Adrenal gland (tissue), 5 donors: ENCODE data around the gene PCNT.

Experiments
- POLR2A ChIP-seq, 2 donors: fragments of 450-650 bp; IDR thresholded peaks; one replicate each; pipeline ENCODE4 v1.6.1; 2017; ENCODE audit warnings: antibody characterized with exemption in 2 of 2, mild to moderate bottlenecking in 2 of 2, moderate library complexity in 1 of 2
- TF ChIP-seq, protein P1 (sequence below), 6 experiments: fragments of 450-650 bp in 4 of 6; fragments of 200-600 bp in 2 of 6; sonication (generic) in 1 of 6; IDR thresholded peaks; 1 replicate in 5 of 6; 2 replicates in 1 of 6; pipeline versions ENCODE4 v1.5.1 to v1.8.0; 2016 to 2021; ENCODE audit warnings: antibody characterized with exemption in 6 of 6, mild to moderate bottlenecking in 2 of 6, moderate library complexity in 1 of 6
- donor health status: DM: no; HTN: no; CAD: no.

DNA sequence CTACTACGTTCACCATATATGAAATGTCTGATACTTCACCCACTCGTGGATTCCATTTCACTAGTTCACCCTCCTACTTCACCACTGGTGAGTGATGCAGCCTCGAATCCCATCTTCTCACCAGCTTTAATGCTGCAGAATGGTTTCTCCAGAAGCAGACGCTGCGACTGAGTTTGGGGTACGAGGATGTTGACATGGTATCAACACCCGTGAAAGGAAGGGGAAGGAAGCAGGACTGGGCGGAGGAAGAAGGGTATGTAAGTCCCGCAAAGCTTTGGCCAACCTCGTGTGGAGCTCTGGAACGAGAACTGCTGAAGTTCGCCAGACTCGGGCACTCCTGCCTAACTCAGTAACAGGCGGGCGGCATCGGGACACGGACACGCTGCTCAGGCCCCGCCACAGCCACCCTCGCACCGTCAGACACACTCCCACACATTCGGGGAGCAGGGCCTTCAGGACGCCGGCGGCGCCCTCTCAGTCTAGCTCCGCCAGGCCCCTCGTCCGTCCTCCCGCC lies 133.9 kb downstream of the PCNT start:
- TF ChIP-seq POLR2A (IDR thresholded peaks at IDR 0.05), result no peak
- TF ChIP-seq, protein P1, sequence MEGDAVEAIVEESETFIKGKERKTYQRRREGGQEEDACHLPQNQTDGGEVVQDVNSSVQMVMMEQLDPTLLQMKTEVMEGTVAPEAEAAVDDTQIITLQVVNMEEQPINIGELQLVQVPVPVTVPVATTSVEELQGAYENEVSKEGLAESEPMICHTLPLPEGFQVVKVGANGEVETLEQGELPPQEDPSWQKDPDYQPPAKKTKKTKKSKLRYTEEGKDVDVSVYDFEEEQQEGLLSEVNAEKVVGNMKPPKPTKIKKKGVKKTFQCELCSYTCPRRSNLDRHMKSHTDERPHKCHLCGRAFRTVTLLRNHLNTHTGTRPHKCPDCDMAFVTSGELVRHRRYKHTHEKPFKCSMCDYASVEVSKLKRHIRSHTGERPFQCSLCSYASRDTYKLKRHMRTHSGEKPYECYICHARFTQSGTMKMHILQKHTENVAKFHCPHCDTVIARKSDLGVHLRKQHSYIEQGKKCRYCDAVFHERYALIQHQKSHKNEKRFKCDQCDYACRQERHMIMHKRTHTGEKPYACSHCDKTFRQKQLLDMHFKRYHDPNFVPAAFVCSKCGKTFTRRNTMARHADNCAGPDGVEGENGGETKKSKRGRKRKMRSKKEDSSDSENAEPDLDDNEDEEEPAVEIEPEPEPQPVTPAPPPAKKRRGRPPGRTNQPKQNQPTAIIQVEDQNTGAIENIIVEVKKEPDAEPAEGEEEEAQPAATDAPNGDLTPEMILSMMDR (IDR thresholded peaks at IDR 0.05), result no peak
